ENCODE data around the gene TMEM87B. TPM values are rescaled to one million over a fixed set of nuclear protein-coding genes. Genes with fewer than 3 reads are reported as not detected.
A peak's percentile ranks its signal among the peaks of the same experiment; 100 is the strongest.

TMEM87B gene
- total and polyA plus RNA-seq, 2 of the 4 experiments (the other 2 are of a cell fraction): 6.3 to 12.5 TPM

- Histone ChIP-seq H2AK5ac (ENCODE audit: low read depth, low read length) (peak overlapping the region; percentile 80), H2BK5ac (ENCODE audit: low read depth, low read length, poor library complexity, severe bottlenecking) (peak overlapping the region; percentile 91), H3K23ac (ENCODE audit: low read depth, low read length) (peak overlapping the region; percentile 96), H3K27ac (ENCODE audit: insufficient read depth, low read length) (peak overlapping the region; percentile 87), H2BK20ac (ENCODE audit: low read depth, low read length) (0 out of 2 replicates have a peak overlapping the region, but pooled peaks have one; percentile 34), H2AFZ (replicated peaks; ENCODE audit: low read length, poor library complexity) (peak overlapping the region; percentile 92), H3K9me3 (ENCODE audit: control insufficient read depth, insufficient read depth, low read length) (no peaks in the 10 kb centered on the region), H3K4ac (ENCODE audit: low read depth, low read length) (peak overlapping the region; percentile 97), H3K27me3 (ENCODE audit: control insufficient read depth, insufficient read depth, low read length) (no peaks in the 10 kb centered on the region), H4K8ac (ENCODE audit: low read depth in 2 of 2, low read length in 2 of 2) (peak overlapping the region; percentile 57 to 90), H3K36me3 (ENCODE audit: control insufficient read depth, insufficient read depth, low read length) (peaks cover 9% of the 10 kb centered on the region), H3K4me3 (ENCODE audit: insufficient read depth, low read depth, low read length) (peak overlapping the region; percentile 67), H2BK120ac (ENCODE audit: low read depth, low read length) (peak overlapping the region; percentile 90), H2BK15ac (ENCODE audit: low read depth, low read length) (peak overlapping the region; percentile 69; the same call in 1 of the 3 replicates), H4K5ac (ENCODE audit: low read depth, low read length) (peak overlapping the region; percentile 73), H3K9me1 (ENCODE audit: insufficient read depth, low read length) (peaks cover 14% of the 10 kb centered on the region), H3K56ac (ENCODE audit: extremely low read depth, insufficient read depth, low read length) (peak overlapping the region; percentile 85), H4K20me1 (ENCODE audit: insufficient read depth, low read length) (peaks cover 22% of the 10 kb centered on the region), H3K9ac (ENCODE audit: low read depth, low read length) (peak overlapping the region; percentile 90), H3K4me1 (ENCODE audit: control insufficient read depth, insufficient read depth, low read length) (peaks cover 12% of the 10 kb centered on the region), H4K91ac (ENCODE audit: insufficient read depth, low read depth, low read length) (peak overlapping the region; percentile 95), H2AK9ac (replicated peaks; ENCODE audit: low read depth, low read length, poor library complexity) (peak overlapping the region; percentile 100), H3K4me2 (ENCODE audit: low read depth, low read length) (peak overlapping the region; percentile 73), H3K79me1 (ENCODE audit: low read depth in 1 of 2, low read length in 2 of 2) (peaks cover 25 to 43% of the 10 kb centered on the region in 2 experiments), H3K14ac (replicated peaks; ENCODE audit: low read depth, low read length) (peak overlapping the region; percentile 99), H3K18ac (ENCODE audit: low read depth, low read length) (peak overlapping the region; percentile 39; the same call in 1 of the 2 replicates)
- TF ChIP-seq CEBPB (IDR thresholded peaks at IDR 0.05; ENCODE audit: low read depth, low read length): peak; percentile 89
- TF ChIP-seq ELK1 (IDR thresholded peaks at IDR 0.05; ENCODE audit: borderline replicate concordance, low read depth, low read length): no peak
- no peak for TF ChIP-seq MXI1 (IDR thresholded peaks at IDR 0.05; ENCODE audit: borderline replicate concordance, low read depth, low read length)
- peak; percentile 38; the same call in 1 of the 2 replicates for TF ChIP-seq BHLHE40 (IDR thresholded peaks at IDR 0.05; ENCODE audit: low read depth, low read length)
- TF ChIP-seq FOS (IDR thresholded peaks at IDR 0.05; ENCODE audit: low read depth, low read length): peak; percentile 91
- TF ChIP-seq SMC3 (IDR thresholded peaks at IDR 0.05; ENCODE audit: low read depth, low read length): no peak
- TF ChIP-seq POLR2A (IDR thresholded peaks at IDR 0.05; ENCODE audit: low read depth, low read length): peak; percentile 54; the same call in 1 of the 2 replicates
- in situ Hi-C loops (cut with MboI; ENCODE audit: low sequenced_read_pairs): no loop called here
- dilution Hi-C loops (cut with HindIII; ENCODE audit: low sequenced_read_pairs, unreplicated experiment): no loop called here
- CTCF ChIA-PET: no interaction called here
- BruUV-seq (replicated peaks): no TSS peak
- 0% methylated on average over 26 of the region's 42 CpGs; no CpG with 5 or more reads in 1 of the 2 experiments for WGBS, 2 experiments (ENCODE audit: extremely low coverage in 2 of 2, insufficient read length in 1 of 2)
- POLR2A ChIA-PET (ENCODE audit: unreplicated experiment): no interaction called here
- intact Hi-C loops (cut with micrococcal nuclease): loop anchor here (1.0 to 5.0 kb wide), 3 partner anchors 10 to 221 kb away; partner anchors contain the start of gene ZC3H6
- peak; percentile 95 for DNase-seq
- peak; percentile 5 for ATAC-seq (ENCODE audit: low read depth)
Measured at GRCh38 chr2:112055730-112056625, 909 bp downstream of the TMEM87B start.

Measured in IMR-90 (cell line).